K562 (cell line): Measurements from ENCODE around the gene ARSK. TPM values are rescaled to one million over a fixed set of nuclear protein-coding genes. Genes with fewer than 3 reads are reported as not detected.

Source experiments
- ATF2 ChIP-seq: sonication (generic); formaldehyde crosslinking; IDR thresholded peaks from 2 replicates; pipeline ENCODE4 v1.8.1; 2022; ENCODE audit warnings: missing genetic modification reagents
- FIP1L1 ChIP-seq: fragments of 200-400 bp; formaldehyde crosslinking; IDR thresholded peaks from 2 replicates; pipeline ENCODE4 v1.6.1; 2018; ENCODE audit warnings: mild to moderate bottlenecking, low read depth, low read length; ENCODE audit not compliant: poor library complexity, severe bottlenecking
- FOXJ3 ChIP-seq: sonication (generic); formaldehyde crosslinking; IDR thresholded peaks from 2 replicates; pipeline ENCODE4 v1.4.0; 2020; ENCODE audit warnings: mild to moderate bottlenecking, missing genetic modification reagents
- GABPA ChIP-seq: fragments of 200-800 bp; sonication (Bioruptor generic); conservative IDR thresholded peaks from 2 replicates; pipeline ENCODE4 v1.6.1; 2016; ENCODE audit warnings: low read depth, missing genetic modification characterization, missing compliant biosample characterization
- HMG20B ChIP-seq: fragments of 250-450 bp; sonication (Bioruptor Pico); IDR thresholded peaks from 2 replicates; pipeline ENCODE4 v1.5.0; 2021; ENCODE audit warnings: mild to moderate bottlenecking
- KLF13 ChIP-seq: fragments of 450-650 bp; IDR thresholded peaks from 2 replicates; pipeline ENCODE4 v1.6.1; 2016; ENCODE audit warnings: missing genetic modification characterization, low read depth, mild to moderate bottlenecking, missing compliant biosample characterization, moderate library complexity, borderline replicate concordance
- LCOR ChIP-seq: sonication (generic); formaldehyde crosslinking; IDR thresholded peaks from 2 replicates; pipeline ENCODE4 v1.8.0; 2022; ENCODE audit warnings: mild to moderate bottlenecking, missing genetic modification reagents
- MAFK ChIP-seq: IDR thresholded peaks from 2 replicates; pipeline ENCODE4 v1.6.1; 2011; ENCODE audit warnings: low read length, improper control_type of control experiment
- MEIS2 ChIP-seq: fragments of 450-650 bp; IDR thresholded peaks from 2 replicates; pipeline ENCODE4 v1.6.1; 2014; ENCODE audit warnings: mild to moderate bottlenecking; ENCODE audit not compliant: partially characterized antibody
- OTX1 ChIP-seq: fragments of 450-650 bp; formaldehyde crosslinking; IDR thresholded peaks from 2 replicates; pipeline ENCODE4 v1.4.0; 2022; ENCODE audit warnings: mild to moderate bottlenecking
- PBX2 ChIP-seq, 2 experiments: IDR thresholded peaks in 1 of 2; conservative IDR thresholded peaks in 1 of 2; 2 replicates each; pipeline ENCODE4 v1.6.1; 2016; ENCODE audit warnings: low read depth in 2 of 2, mild to moderate bottlenecking in 1 of 2, missing compliant biosample characterization in 1 of 2, missing genetic modification characterization in 1 of 2, moderate library complexity in 1 of 2
- RBFOX2 ChIP-seq: fragments of 200-400 bp; formaldehyde crosslinking; IDR thresholded peaks from 2 replicates; pipeline ENCODE4 v1.6.1; 2017; ENCODE audit warnings: low read depth, mild to moderate bottlenecking, low read length, moderate library complexity
- TARDBP ChIP-seq: fragments of 450-650 bp; IDR thresholded peaks from 2 replicates; pipeline ENCODE4 v1.6.1; 2016
- TCFL5 ChIP-seq: fragments of 250-450 bp; sonication (Bioruptor Pico); conservative IDR thresholded peaks from 2 replicates; pipeline ENCODE4 v1.6.1; 2021; ENCODE audit warnings: mild to moderate bottlenecking, moderate library complexity, matching md5 sums
- THAP7 ChIP-seq: fragments of 250-450 bp; sonication (Bioruptor Pico); IDR thresholded peaks from 2 replicates; pipeline ENCODE4 v1.5.0; 2021
- TOE1 ChIP-seq, 2 experiments: fragments of 450-650 bp in 1 of 2; sonication (generic) in 1 of 2; formaldehyde crosslinking in 1 of 2; IDR thresholded peaks; 2 replicates each; pipeline versions ENCODE4 v1.7.1 to v1.8.0; 2016 to 2022; ENCODE audit warnings: borderline replicate concordance in 2 of 2, mild to moderate bottlenecking in 2 of 2, antibody characterized with exemption in 1 of 2, inconsistent platforms in 1 of 2, low read depth in 1 of 2, missing genetic modification reagents in 1 of 2, moderate library complexity in 1 of 2
- ZHX1 ChIP-seq: fragments of 150-350 bp; conservative IDR thresholded peaks from 2 replicates; pipeline ENCODE4 v1.6.1; 2014; ENCODE audit warnings: low read length
- ZNF174 ChIP-seq: fragments of 250-450 bp; sonication (Bioruptor Pico); IDR thresholded peaks from 2 replicates; pipeline ENCODE4 v1.4.0; 2020; ENCODE audit warnings: mild to moderate bottlenecking
- ZNF583 ChIP-seq: fragments of 250-450 bp; sonication (Bioruptor Pico); IDR thresholded peaks from 2 replicates; pipeline ENCODE4 v1.4.0; 2020
- polyA plus RNA-seq, 8 experiments: library from polyadenylated mRNA; depleted of rRNA in 4 of 8; stranded (reverse) in 5 of 8; unstranded in 3 of 8; fragments of >200 nt; fragmentation: Nextera tagmentation in 2 of 8; fragmentation: Illumina TruSeq in 1 of 8; extraction: Ambion mirVana in 2 of 8; extraction: Trizol in 1 of 8; gene quantifications; 2 replicates each; pipeline versions ENCODE4 v1.2.1 to v1.2.3, GENCODE V29; 2011 to 2014; ENCODE audit warnings: inconsistent platforms in 1 of 8, missing spikeins in 1 of 8
- total RNA-seq, 7 experiments: library from RNA; depleted of rRNA in 6 of 7; stranded (reverse); fragments of >200 nt in 6 of 7; fragmentation: Illumina TruSeq in 2 of 7; extraction: Trizol in 2 of 7; gene quantifications; 2 replicates each; pipeline versions ENCODE4 v1.2.1 to v1.2.3, GENCODE V29; 2011 to 2021; ENCODE audit warnings: low replicate concordance in 1 of 7

The ARSK gene
- total and polyA plus RNA-seq, 9 of the 15 experiments (the other 6 are each of a cell fraction or from before 2014, with no cell fraction given): 2.7 to 9.4 (median 7.1) TPM

- TF ChIP-seq TARDBP (no peak), MAFK (no peak), PBX2 (CRISPR knock-in tag; IDR thresholded peaks at IDR 0.05; ENCODE audit: low read depth) (no peak), PBX2 (tag; conservative IDR thresholded peaks at IDR 0.05; ENCODE audit: low read depth) (peak; percentile 73), THAP7 (no peak), ZNF583 (CRISPR knock-in tag) (no peak), KLF13 (tag) (no peak), ATF2 (CRISPR knock-in tag) (no peak), FOXJ3 (CRISPR knock-in tag) (no peak), ZHX1 (no peak), TCFL5 (CRISPR knock-in tag) (no peak), ZNF174 (no peak), HMG20B (no peak), GABPA (tag) (no peak), LCOR (CRISPR knock-in tag) (no peak), OTX1 (CRISPR knock-in tag) (no peak), MEIS2 (peak; percentile 75), FIP1L1 (no peak), TOE1 (IDR thresholded peaks at IDR 0.05; ENCODE audit: borderline replicate concordance) (no peak), TOE1 (CRISPR knock-in tag; IDR thresholded peaks at IDR 0.05; ENCODE audit: borderline replicate concordance, low read depth) (no peak), RBFOX2 (no peak)
Observed at GRCh38 chr5:95583992-95584391, 29.1 kb downstream of the ARSK start (continued).
